GM23248 (cell line): ENCODE measurements around the gene SHB.

Experiments
- EZH2 ChIP-seq: fragments of 200-600 bp; sonication (generic); IDR thresholded peaks from 2 replicates; pipeline ENCODE4 v1.6.1; 2018; ENCODE audit warnings: antibody characterized with exemption, mild to moderate bottlenecking; ENCODE audit not compliant: insufficient read depth, poor library complexity, severe bottlenecking
- EZH2phosphoT487 ChIP-seq: fragments of 200-600 bp; sonication (generic); IDR thresholded peaks from 2 replicates; pipeline ENCODE4 v1.6.1; 2018; ENCODE audit warnings: antibody characterized with exemption, moderate library complexity, mild to moderate bottlenecking, low read depth; ENCODE audit not compliant: insufficient read depth

GRCh38 chr9:38024036-38024681 is 44.9 kb downstream of the SHB start:
- TF ChIP-seq EZH2phosphoT487 (no peak), EZH2 (no peak)
